A204.1 (cell line): ENCODE results near the gene FOXN3.

ENCODE experiments used
- FAIRE-seq: peaks from 2 replicates; lab custom pipeline; 2012; peaks lifted over from hg19 to GRCh38; lab: Jason Lieb, UNC

Gene FOXN3

GRCh38 chr14:89408907-89409700, 7.9 kb downstream of the FOXN3 start:
- no peak for FAIRE-seq

GRCh38 chr14:89407856-89408255, 9.2 kb downstream of the FOXN3 start:
- FAIRE-seq, result no peak

GRCh38 chr14:89406941-89407340, 10.1 kb downstream of the FOXN3 start:
- no peak for FAIRE-seq

GRCh38 chr14:89406361-89406760, 10.7 kb downstream of the FOXN3 start:
- FAIRE-seq, result no peak

- FAIRE-seq, result no peak
Observed at GRCh38 chr14:89405712-89406111, 11.3 kb downstream of the FOXN3 start.

- FAIRE-seq, result no peak
Observed at GRCh38 chr14:89402363-89402762, 14.7 kb downstream of the FOXN3 start.

- FAIRE-seq, result no peak
Observed at GRCh38 chr14:89401761-89402160, 15.3 kb downstream of the FOXN3 start.

- FAIRE-seq, result no peak
Observed at GRCh38 chr14:89401241-89401640, 15.8 kb downstream of the FOXN3 start.

- no peak for FAIRE-seq
Observed at GRCh38 chr14:89400529-89400928, 16.5 kb downstream of the FOXN3 start.

- FAIRE-seq, result no peak
Observed at GRCh38 chr14:89399594-89400068, 17.4 kb downstream of the FOXN3 start.

GRCh38 chr14:89399157-89399556, 17.9 kb downstream of the FOXN3 start:
- no peak for FAIRE-seq

GRCh38 chr14:89397569-89398230, 19.3 kb downstream of the FOXN3 start:
- no peak for FAIRE-seq

- no peak for FAIRE-seq
Observed at GRCh38 chr14:89394972-89395371, 22.1 kb downstream of the FOXN3 start.

GRCh38 chr14:89393222-89393745, 23.7 kb downstream of the FOXN3 start:
- no peak for FAIRE-seq

- no peak for FAIRE-seq
Observed at GRCh38 chr14:89392181-89392580, 24.9 kb downstream of the FOXN3 start.

GRCh38 chr14:89391556-89391955, 25.5 kb downstream of the FOXN3 start:
- no peak for FAIRE-seq

GRCh38 chr14:89391123-89391522, 25.9 kb downstream of the FOXN3 start:
- FAIRE-seq, result no peak

- FAIRE-seq, result no peak
Observed at GRCh38 chr14:89388853-89389252, 28.2 kb downstream of the FOXN3 start.

GRCh38 chr14:89387922-89388685, 28.9 kb downstream of the FOXN3 start:
- FAIRE-seq, result no peak

- no peak for FAIRE-seq
Observed at GRCh38 chr14:89386212-89386886, 30.7 kb downstream of the FOXN3 start.

GRCh38 chr14:89384636-89385035, 32.4 kb downstream of the FOXN3 start:
- FAIRE-seq, result no peak

- FAIRE-seq, result no peak
Observed at GRCh38 chr14:89384023-89384422, 33.0 kb downstream of the FOXN3 start.
